Brain microvascular endothelial cell (primary cell): Measurements from ENCODE around the gene MLN.

ENCODE experiments used
- DNase-seq: peaks from one replicate; pipeline ENCODE4 v3.0.0-alpha.2; 2020
- H3K27ac ChIP-seq: fragments of 250-450 bp; sonication (Bioruptor Pico); 2 replicates; pipeline ENCODE4 v1.5.1; 2020; ENCODE audit warnings: mild to moderate bottlenecking, moderate library complexity
- H3K27me3 ChIP-seq: fragments of 250-450 bp; sonication (Bioruptor Pico); replicated peaks from 2 replicates; pipeline ENCODE4 v1.5.1; 2020; ENCODE audit warnings: mild to moderate bottlenecking
- H3K36me3 ChIP-seq: fragments of 250-450 bp; sonication (Bioruptor Pico); replicated peaks from 2 replicates; pipeline ENCODE4 v1.5.1; 2020; ENCODE audit warnings: mild to moderate bottlenecking
- H3K4me3 ChIP-seq: 2 replicates; pipeline ENCODE4 v1.5.1; 2011; ENCODE audit warnings: low read depth, mild to moderate bottlenecking, control low read depth, low read length, moderate library complexity
- CTCF ChIP-seq: IDR thresholded peaks from 2 replicates; pipeline ENCODE4 v1.5.1; 2011; ENCODE audit warnings: low read depth, mild to moderate bottlenecking, moderate library complexity, low read length, control low read depth, inconsistent platforms; ENCODE audit errors: missing control alignments
- in situ Hi-C: cut with HindIII; loops from 2 replicates; pipeline ENCODE4 v1.10.0; 2017; ENCODE audit warnings: low sequenced_read_pairs, low pct_ligation_motif_present

MLN gene

GRCh38 chr6:33791620-33792019 is 12.2 kb downstream of the MLN start:
- Histone ChIP-seq H3K27me3 (no peaks in the 10 kb centered on the region), H3K4me3 (no peak overlapping the region), H3K36me3 (no peaks in the 10 kb centered on the region), H3K27ac (no peak overlapping the region)
- in situ Hi-C loops = no loop called here
- DNase-seq = no peak
- TF ChIP-seq CTCF = no peak

- no peak overlapping the region for H3K27ac ChIP-seq
- no peak for DNase-seq
- TF ChIP-seq CTCF = no peak
- no peak overlapping the region for H3K4me3 ChIP-seq
- H3K27me3 ChIP-seq = no peaks in the 10 kb centered on the region
- in situ Hi-C loops = no loop called here
- H3K36me3 ChIP-seq = no peaks in the 10 kb centered on the region
Measured at GRCh38 chr6:33790910-33791309, 12.9 kb downstream of the MLN start.

DNA sequence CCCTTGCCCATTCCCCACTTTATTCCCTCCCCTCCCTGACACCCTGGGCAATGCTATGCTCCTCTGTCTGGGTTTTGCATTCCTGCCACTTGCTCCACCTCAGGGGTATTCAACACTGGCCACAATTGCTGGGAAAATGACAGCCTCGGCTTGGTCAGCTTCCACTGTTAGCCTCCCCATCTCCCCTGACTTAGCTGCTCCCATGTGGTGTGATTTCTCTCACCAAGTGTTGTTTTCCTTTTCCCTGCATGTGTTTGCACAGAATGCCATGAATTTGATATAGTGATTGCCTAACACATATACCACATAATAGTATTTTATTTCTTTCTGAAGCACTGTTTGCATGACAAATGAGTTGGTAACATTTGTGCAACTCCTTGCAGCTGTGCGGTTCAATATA is 13.4 kb downstream of the MLN start:
- no peak overlapping the region for H3K27ac ChIP-seq
- no peak for DNase-seq

GRCh38 chr6:33789550-33789895 is 14.3 kb downstream of the MLN start:
- Histone ChIP-seq H3K4me3 (peak overlapping the region; percentile 69), H3K36me3 (peaks cover under 1% of the 10 kb centered on the region), H3K27ac (peak overlapping the region; percentile 92), H3K27me3 (no peaks in the 10 kb centered on the region)
- TF ChIP-seq CTCF = no peak
- no peak for DNase-seq
- in situ Hi-C loops = no loop called here

More for the DNA sequence above, 13.4 kb downstream of the MLN start:
- no peak for TF ChIP-seq CTCF
- in situ Hi-C loops = no loop called here
- no peaks in the 10 kb centered on the region for H3K27me3 ChIP-seq
- H3K36me3 ChIP-seq = no peaks in the 10 kb centered on the region
- H3K4me3 ChIP-seq = no peak overlapping the region

- Histone ChIP-seq H3K4me3 (peak within 1 kb of the TSS; percentile 69), H3K27ac (peak within 1 kb of the TSS; percentile 92), H3K27me3 (no peaks in the 10 kb centered on the region), H3K36me3 (peaks cover 5% of the 10 kb centered on the region)
- in situ Hi-C loops = no loop called here
- peak; percentile 83 for DNase-seq
- TF ChIP-seq CTCF = no peak
Measured at GRCh38 chr6:33788694-33789549, 14.9 kb downstream of the MLN start, which contains the start of gene LEMD2. LEMD2 (minus strand) TSS chr6:33789130; CDS start chr6:33789116, 14 bp downstream.
